ENCODE results near the gene CACNA1B. TPM values are rescaled to one million over a fixed set of nuclear protein-coding genes. Genes with fewer than 3 reads are reported as not detected.

The CACNA1B gene
- total and polyA plus RNA-seq, 2 donors (not counting 1 experiment from before 2014, with no cell fraction given) = 0.15 TPM; not detected in 1

- Histone ChIP-seq H3K4me1 (ENCODE audit: control insufficient read depth in 2 of 2, insufficient read depth in 2 of 2, low read length in 2 of 2) (no peaks in the 10 kb centered on the region), H3K4me2 (replicated peaks; ENCODE audit: low read depth, low read length, poor library complexity, severe bottlenecking) (no peak overlapping the region), H3K9ac (ENCODE audit: low read length) (no peak overlapping the region), H2AFZ (ENCODE audit: insufficient read depth, low read depth, low read length, poor library complexity, severe bottlenecking) (no peak overlapping the region), H3K36me3 (replicated peaks in 1 of 2; ENCODE audit: control extremely low read depth in 1 of 2, control insufficient read depth in 1 of 2, extremely low read depth in 1 of 2, insufficient read depth in 2 of 2, low read length in 1 of 2) (no peaks in the 10 kb centered on the region), H3K27me3 (replicated peaks in 1 of 4; ENCODE audit: control extremely low read depth in 1 of 4, control insufficient read depth in 3 of 4, insufficient read depth in 4 of 4, low read length in 3 of 4) (peaks cover 0 to 7% (median 0%) of the 10 kb centered on the region in 4 experiments), H3K79me2 (ENCODE audit: control insufficient read depth, insufficient read depth, low read length) (no peaks in the 10 kb centered on the region), H3K9me3 (ENCODE audit: control extremely low read depth in 1 of 3, control insufficient read depth in 2 of 3, insufficient read depth in 1 of 3, low read length in 2 of 3) (no peaks in the 10 kb centered on the region), H4K20me1 (ENCODE audit: control insufficient read depth, insufficient read depth, low read length, poor library complexity, severe bottlenecking) (no peaks in the 10 kb centered on the region), H3K4me3 (ENCODE audit: control extremely low read depth in 1 of 5, extremely low read depth in 1 of 5, insufficient read depth in 1 of 5, low read depth in 2 of 5, low read length in 4 of 5) (no peak overlapping the region), H3K27ac (ENCODE audit: low read length in 2 of 2) (no peak overlapping the region)
- Mint-ChIP-seq H3K4me1 (no peaks in the 10 kb centered on the region), H3K27ac (no peak overlapping the region), H3K27me3 (peaks cover 12% of the 10 kb centered on the region), H3K4me3 (no peak overlapping the region), H3K9me3 (ENCODE audit: insufficient read depth) (no peaks in the 10 kb centered on the region)
- ChIA-PET CTCF (no interaction called here), POLR2A (no interaction called here)
- intact Hi-C loops (cut with micrococcal nuclease) = no loop called here
- no peak for TF ChIP-seq EZH2 (IDR thresholded peaks at IDR 0.05; ENCODE audit: borderline replicate concordance, insufficient read depth, low read depth, low read length, poor library complexity, severe bottlenecking)
- TF ChIP-seq, protein P1, sequence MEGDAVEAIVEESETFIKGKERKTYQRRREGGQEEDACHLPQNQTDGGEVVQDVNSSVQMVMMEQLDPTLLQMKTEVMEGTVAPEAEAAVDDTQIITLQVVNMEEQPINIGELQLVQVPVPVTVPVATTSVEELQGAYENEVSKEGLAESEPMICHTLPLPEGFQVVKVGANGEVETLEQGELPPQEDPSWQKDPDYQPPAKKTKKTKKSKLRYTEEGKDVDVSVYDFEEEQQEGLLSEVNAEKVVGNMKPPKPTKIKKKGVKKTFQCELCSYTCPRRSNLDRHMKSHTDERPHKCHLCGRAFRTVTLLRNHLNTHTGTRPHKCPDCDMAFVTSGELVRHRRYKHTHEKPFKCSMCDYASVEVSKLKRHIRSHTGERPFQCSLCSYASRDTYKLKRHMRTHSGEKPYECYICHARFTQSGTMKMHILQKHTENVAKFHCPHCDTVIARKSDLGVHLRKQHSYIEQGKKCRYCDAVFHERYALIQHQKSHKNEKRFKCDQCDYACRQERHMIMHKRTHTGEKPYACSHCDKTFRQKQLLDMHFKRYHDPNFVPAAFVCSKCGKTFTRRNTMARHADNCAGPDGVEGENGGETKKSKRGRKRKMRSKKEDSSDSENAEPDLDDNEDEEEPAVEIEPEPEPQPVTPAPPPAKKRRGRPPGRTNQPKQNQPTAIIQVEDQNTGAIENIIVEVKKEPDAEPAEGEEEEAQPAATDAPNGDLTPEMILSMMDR (IDR thresholded peaks at IDR 0.05) = no peak
- DNase-seq (no peak), ATAC-seq (ENCODE audit: low read depth) (no peak)
- WGBS (ENCODE audit: insufficient coverage) = 85% methylated on average over 6 of the region's 6 CpGs
Observed at GRCh38 chr9:138061631-138062030, 184.0 kb downstream of the CACNA1B start.

- no peaks in the 10 kb centered on the region for H4K20me1 ChIP-seq (ENCODE audit: control insufficient read depth, insufficient read depth, low read length, poor library complexity, severe bottlenecking)
- 96% methylated on average over 6 of the region's 7 CpGs for WGBS (ENCODE audit: insufficient coverage)
- H3K27ac ChIP-seq (ENCODE audit: low read length in 2 of 2) = no peak overlapping the region
- no peaks in the 10 kb centered on the region for H3K4me1 ChIP-seq (ENCODE audit: control insufficient read depth in 2 of 2, insufficient read depth in 2 of 2, low read length in 2 of 2)
- H2AFZ ChIP-seq (ENCODE audit: insufficient read depth, low read depth, low read length, poor library complexity, severe bottlenecking) = no peak overlapping the region
- DNase-seq (no peak), ATAC-seq (ENCODE audit: low read depth) (no peak)
- ChIA-PET POLR2A (no interaction called here), CTCF (no interaction called here)
- H3K27me3 Mint-ChIP-seq = peaks cover 12% of the 10 kb centered on the region
- H3K9ac ChIP-seq (ENCODE audit: low read length) = no peak overlapping the region
- no peaks in the 10 kb centered on the region for H3K9me3 Mint-ChIP-seq (ENCODE audit: insufficient read depth)
- H3K27me3 ChIP-seq (replicated peaks in 1 of 4; ENCODE audit: control extremely low read depth in 1 of 4, control insufficient read depth in 3 of 4, insufficient read depth in 4 of 4, low read length in 3 of 4) = peaks cover 0 to 7% (median 0%) of the 10 kb centered on the region in 4 experiments
- no peak overlapping the region for H3K4me3 ChIP-seq (ENCODE audit: control extremely low read depth in 1 of 5, extremely low read depth in 1 of 5, insufficient read depth in 1 of 5, low read depth in 2 of 5, low read length in 4 of 5)
- H3K4me1 Mint-ChIP-seq = no peaks in the 10 kb centered on the region
- no peaks in the 10 kb centered on the region for H3K36me3 ChIP-seq (replicated peaks in 1 of 2; ENCODE audit: control extremely low read depth in 1 of 2, control insufficient read depth in 1 of 2, extremely low read depth in 1 of 2, insufficient read depth in 2 of 2, low read length in 1 of 2)
- H3K4me2 ChIP-seq (replicated peaks; ENCODE audit: low read depth, low read length, poor library complexity, severe bottlenecking) = no peak overlapping the region
- no peak overlapping the region for H3K4me3 Mint-ChIP-seq
- H3K27ac Mint-ChIP-seq = no peak overlapping the region
- H3K79me2 ChIP-seq (ENCODE audit: control insufficient read depth, insufficient read depth, low read length) = no peaks in the 10 kb centered on the region
- no peaks in the 10 kb centered on the region for H3K9me3 ChIP-seq (ENCODE audit: control extremely low read depth in 1 of 3, control insufficient read depth in 2 of 3, insufficient read depth in 1 of 3, low read length in 2 of 3)
- TF ChIP-seq, protein P1 (IDR thresholded peaks at IDR 0.05) = no peak
- no peak for TF ChIP-seq EZH2 (IDR thresholded peaks at IDR 0.05; ENCODE audit: borderline replicate concordance, insufficient read depth, low read depth, low read length, poor library complexity, severe bottlenecking)
- intact Hi-C loops (cut with micrococcal nuclease) = no loop called here
Observed at GRCh38 chr9:138062196-138062595, 184.6 kb downstream of the CACNA1B start.
